ENCODE results near the gene CDC42BPA.
A peak's percentile ranks its signal among the peaks of the same experiment; 100 is the strongest.

CDC42BPA gene

DNA sequence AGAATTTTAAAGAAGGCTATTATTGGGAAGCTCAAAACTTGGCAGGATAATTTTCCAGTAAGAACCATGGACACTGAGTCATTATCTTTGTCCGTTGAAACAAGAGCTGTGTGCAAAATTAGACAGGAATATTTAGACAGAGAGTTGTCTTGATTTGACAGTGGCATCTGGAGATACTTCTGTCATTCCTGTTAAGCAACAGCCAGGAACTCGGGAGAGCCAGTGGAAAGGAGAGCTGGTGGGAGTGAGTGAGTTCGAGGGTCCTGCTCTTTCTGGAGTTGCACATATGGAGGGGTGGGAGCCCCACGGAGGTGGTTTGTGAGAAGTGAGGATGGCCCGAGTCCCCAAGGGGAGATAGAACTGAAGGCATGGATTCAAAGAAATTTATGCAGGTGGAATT, 375.1 kb downstream of the CDC42BPA start:
- no peaks in the 10 kb centered on the region for H3K9me3 Mint-ChIP-seq
- H3K36me3 Mint-ChIP-seq = peaks cover 26% of the 10 kb centered on the region
- DNase-seq (ENCODE audit: low spot score in 2 of 2) (no peak), ATAC-seq (no peak)
- H3K4me1 Mint-ChIP-seq = peaks cover 70% of the 10 kb centered on the region
- no peak overlapping the region for H3K27ac Mint-ChIP-seq
- no peak overlapping the region for H3K4me3 Mint-ChIP-seq

DNA sequence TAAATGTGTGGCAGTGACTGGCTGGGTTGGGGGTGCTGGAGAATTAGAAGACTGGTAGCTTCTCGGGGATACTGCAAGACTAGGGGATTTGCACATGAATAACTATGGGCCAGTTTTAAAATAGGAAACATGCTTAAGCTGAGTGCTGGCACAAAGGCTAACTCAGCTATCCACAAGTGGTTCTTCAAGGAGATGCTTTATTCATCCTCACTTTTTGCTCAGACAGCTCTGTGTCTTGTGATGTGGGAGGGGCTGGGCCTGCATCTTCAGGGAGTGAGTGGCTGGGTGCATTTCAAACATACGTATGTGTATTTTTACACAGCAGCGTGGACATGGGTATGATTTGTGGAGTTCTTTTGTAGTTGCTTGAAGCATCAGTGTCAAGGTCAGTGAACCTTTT, 375.9 kb downstream of the CDC42BPA start:
- DNase-seq (ENCODE audit: low spot score in 2 of 2) (no peak), ATAC-seq (no peak)
- Mint-ChIP-seq H3K9me3 (no peaks in the 10 kb centered on the region), H3K4me3 (peak overlapping the region; percentile 86), H3K27ac (no peak overlapping the region), H3K36me3 (peaks cover 26% of the 10 kb centered on the region), H3K4me1 (peaks cover 72% of the 10 kb centered on the region)

DNA sequence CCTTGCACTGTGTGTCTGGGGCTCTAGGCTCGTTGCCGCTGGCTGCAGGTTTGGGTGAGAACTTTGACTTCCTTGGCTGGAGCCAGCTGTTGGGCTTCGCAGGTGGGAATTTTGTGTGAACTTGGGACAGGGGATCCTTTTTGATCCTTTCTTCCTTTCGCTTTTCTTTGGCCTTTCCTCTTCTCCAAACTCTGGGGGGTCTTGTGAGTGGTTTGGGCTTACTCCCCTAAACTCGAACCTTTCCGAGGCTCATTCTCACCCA, 377.6 kb downstream of the CDC42BPA start:
- DNase-seq (ENCODE audit: low spot score in 2 of 2) = no peak
- peaks cover 57% of the 10 kb centered on the region for H3K4me1 Mint-ChIP-seq
- no peaks in the 10 kb centered on the region for H3K9me3 Mint-ChIP-seq
- peak overlapping the region; percentile 97 for H3K27ac Mint-ChIP-seq
- ATAC-seq = no peak
- peaks cover 26% of the 10 kb centered on the region for H3K36me3 Mint-ChIP-seq
- H3K4me3 Mint-ChIP-seq = peak overlapping the region; percentile 86

DNA sequence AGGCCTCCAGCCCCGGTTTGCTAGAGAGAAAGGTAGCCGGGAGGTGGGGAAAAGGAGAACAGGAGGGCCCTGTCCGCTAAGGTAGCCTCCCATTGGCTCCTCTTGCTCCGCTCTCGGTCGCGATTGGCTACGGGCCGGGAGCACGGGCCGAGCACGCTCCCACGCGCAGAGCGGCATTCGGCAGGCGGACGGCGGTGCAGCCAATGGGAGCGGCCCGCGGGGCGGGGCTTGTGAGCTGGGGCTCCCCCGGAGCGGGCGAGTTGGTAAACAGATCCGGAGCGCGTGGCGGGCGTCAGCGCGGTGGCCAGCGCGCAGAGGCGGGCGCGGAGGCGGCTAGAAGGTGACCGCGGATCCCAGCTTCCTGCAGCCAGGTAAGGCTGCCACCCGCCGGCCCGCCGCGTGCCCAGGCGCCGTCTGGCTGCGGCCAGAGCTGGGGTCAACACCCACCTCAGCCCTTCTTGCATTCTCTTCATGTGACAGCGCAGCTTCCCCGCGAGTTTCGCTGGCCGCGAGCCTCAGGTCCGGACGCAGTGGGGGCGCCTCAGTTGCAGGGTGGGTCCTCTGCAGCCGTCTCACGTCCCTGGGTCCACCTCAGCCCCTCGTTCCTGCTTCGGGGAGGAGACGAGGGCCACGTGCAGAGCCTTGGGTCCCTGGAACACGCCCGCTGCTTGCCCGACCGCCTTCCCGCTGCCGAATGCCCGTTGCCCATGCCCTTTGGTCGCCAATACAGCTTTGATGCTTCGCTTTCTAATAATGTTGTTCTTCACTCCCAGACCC, 378.1 kb downstream of the CDC42BPA start, which contains the start of gene COQ8A:
COQ8A (plus strand) TSS at position 266 of the 777 bp plus-strand sequence. CDS start 21,092 bp downstream, outside the sequence.
- Mint-ChIP-seq H3K27ac (peak within 1 kb of the TSS; percentile 97), H3K9me3 (peaks cover 4% of the 10 kb centered on the region), H3K4me3 (peak within 1 kb of the TSS; percentile 86), H3K4me1 (peaks cover 55% of the 10 kb centered on the region), H3K36me3 (peaks cover 26% of the 10 kb centered on the region)
- DNase-seq (ENCODE audit: low spot score in 2 of 2) (peak in 1 of 2 donors; percentile 96), ATAC-seq (peak; percentile 96)
